Measurements from ENCODE around the gene LCP2. TPM values are rescaled to one million over a fixed set of nuclear protein-coding genes. Genes with fewer than 3 reads are reported as not detected.

LCP2 gene
- total and polyA plus RNA-seq, 10 of the 15 experiments (the other 5 are each of a cell fraction or from before 2014, with no cell fraction given), result 8.0 to 50.5 (median 20.6) TPM

DNA sequence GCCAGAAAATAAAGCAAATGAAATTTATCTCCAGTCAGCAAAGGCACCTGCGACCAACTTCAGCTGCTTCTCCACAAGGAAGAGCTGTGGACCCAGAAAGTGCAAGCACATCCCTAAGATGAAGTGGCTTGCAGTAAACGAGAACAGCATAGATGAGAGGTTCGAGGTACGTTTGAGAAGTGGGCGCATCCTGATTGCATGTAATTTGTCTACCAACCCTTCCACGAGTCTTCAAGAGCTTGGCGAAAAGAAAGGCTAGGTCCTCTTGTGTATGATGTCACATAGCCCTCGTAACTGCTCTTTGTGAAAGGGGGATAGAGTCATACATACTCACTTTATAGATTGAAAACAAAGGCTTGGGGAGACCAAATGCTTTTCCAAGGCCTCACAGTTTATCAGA, 6.0 kb upstream of the LCP2 start (continued):
- TF ChIP-seq ETV6 (conservative IDR thresholded peaks at IDR 0.05 in 1 of 2, IDR thresholded peaks at IDR 0.05 in 1 of 2; ENCODE audit: borderline replicate concordance in 1 of 2, low read depth in 1 of 2), result no peak

DNA sequence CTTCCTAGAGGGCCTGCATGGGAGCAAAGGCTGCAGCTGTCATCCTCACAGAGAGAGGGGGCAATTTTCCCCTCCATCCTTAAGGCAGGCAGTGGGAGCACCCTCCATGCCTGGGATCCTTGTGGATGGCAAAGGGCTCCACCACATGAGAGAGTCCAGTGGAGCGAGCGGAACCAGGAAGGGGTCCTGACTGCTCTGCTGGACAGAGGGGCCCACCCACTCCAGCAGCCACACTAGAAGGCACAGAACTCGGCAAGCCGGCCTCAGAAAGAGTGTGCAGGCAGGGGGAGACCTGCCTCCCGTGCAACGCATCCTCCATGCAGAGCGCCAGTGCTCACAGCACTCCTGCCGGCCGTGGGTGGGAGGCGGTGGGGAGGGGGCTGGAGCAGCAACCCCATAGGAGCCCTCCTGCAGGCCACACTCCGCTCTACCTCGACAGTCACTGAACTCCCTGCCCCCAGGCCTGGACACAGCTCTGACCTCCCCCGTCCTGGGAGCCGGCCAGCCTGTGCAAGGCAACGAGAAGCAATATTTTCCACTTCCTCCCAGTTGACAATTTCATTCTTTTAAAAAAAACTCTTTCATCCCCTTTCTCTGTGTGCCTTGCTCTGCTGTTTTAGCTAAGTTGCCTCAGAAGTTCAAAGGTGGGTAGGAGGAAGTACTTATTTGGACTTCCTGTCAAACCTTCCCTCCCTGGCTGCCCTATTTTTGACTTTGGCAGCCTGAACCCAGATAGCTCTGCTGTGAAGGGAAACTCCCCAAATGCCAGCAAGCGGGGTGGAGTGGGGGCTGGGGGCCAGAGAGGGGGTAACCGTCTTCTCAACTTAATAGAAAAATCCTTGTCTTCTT, 5.3 kb upstream of the LCP2 start:
- Histone ChIP-seq H3K4me1 (ENCODE audit: control insufficient read depth, insufficient read depth, low read length) (peaks cover 34% of the 10 kb centered on the region), H3K36me3 (ENCODE audit: control insufficient read depth in 2 of 2, insufficient read depth in 2 of 2, low read length in 1 of 2) (no peaks in the 10 kb centered on the region), H4K20me1 (ENCODE audit: control insufficient read depth, insufficient read depth) (no peaks in the 10 kb centered on the region), H3K79me2 (ENCODE audit: control insufficient read depth, insufficient read depth, low read length) (no peaks in the 10 kb centered on the region), H3K4me3 (no peak overlapping the region), H3K9me3 (replicated peaks; ENCODE audit: control insufficient read depth, insufficient read depth, low read length) (no peaks in the 10 kb centered on the region; the same call in 2 of the 3 replicates), H2AFZ (ENCODE audit: control insufficient read depth, low read depth, low read length) (peak overlapping the region; percentile 50), H3K4me2 (ENCODE audit: control insufficient read depth, insufficient read depth) (peak overlapping the region; percentile 68), H3K27ac (ENCODE audit: control insufficient read depth, insufficient read depth) (peak overlapping the region; percentile 24; the same call in 1 of the 2 replicates), H3K27me3 (replicated peaks in 1 of 2; ENCODE audit: control insufficient read depth in 2 of 2, insufficient read depth in 2 of 2, low read length in 1 of 2) (no peaks in the 10 kb centered on the region), H3K9ac (ENCODE audit: control insufficient read depth, insufficient read depth, low read length) (peak overlapping the region; percentile 26; the same call in 1 of the 2 replicates)
- peak; percentile 89 for ATAC-seq
- DNase-seq (ENCODE audit: low read depth, low spot score), result peak; percentile 68
- ChIA-PET SMC1A (ENCODE audit: uncharacterized antibody, unreplicated experiment) (interaction anchor here (0.7 to 23.0 kb wide), 14 partner anchors 9 to 86 kb away, joined by 3 to 451 read pairs (median 6); partner anchors contain the start of gene KCNMB1), CTCF (interaction anchor here (0.7 to 3.5 kb wide), 13 partner anchors 9 to 36 kb away, joined by 3 to 17 read pairs (median 4); no protein-coding TSS in a partner anchor), POLR2A (interaction anchor here (1.0 to 4.5 kb wide), 10 partner anchors 8 to 32 kb away, joined by 3 to 17 read pairs (median 6); no protein-coding TSS in a partner anchor), RAD21 (ENCODE audit: unreplicated experiment) (interaction anchor here (0.9 to 13.4 kb wide), 10 partner anchors 9 to 45 kb away, joined by 3 to 274 read pairs (median 10); no protein-coding TSS in a partner anchor)
- FAIRE-seq, result peak; percentile 86
- intact Hi-C loops (cut with micrococcal nuclease; ENCODE audit: unreplicated experiment) (no loop called here), in situ Hi-C loops (cut with MboI) (no loop called here)
- no TSS peak for BruUV-seq (replicated peaks)
- WGBS (ENCODE audit: insufficient coverage, insufficient replicate concordance, low lambda C conversion rate, missing lambda C conversion rate), result 32% methylated on average over 17 of the region's 17 CpGs
- TF ChIP-seq SREBF1 (IDR thresholded peaks at IDR 0.05; ENCODE audit: low read length) (no peak), BMI1 (IDR thresholded peaks at IDR 0.05; ENCODE audit: borderline replicate concordance) (no peak), HCFC1 (IDR thresholded peaks at IDR 0.05; ENCODE audit: low read length) (peak; percentile 27; the same call in 1 of the 2 replicates), RAD51 (IDR thresholded peaks at IDR 0.05) (no peak), SUZ12 (IDR thresholded peaks at IDR 0.05; ENCODE audit: unreplicated experiment) (no peak), RCOR1 (conservative IDR thresholded peaks at IDR 0.05; ENCODE audit: low read depth, low read length) (no peak), FOXK2 (IDR thresholded peaks at IDR 0.05) (no peak), SREBF2 (IDR thresholded peaks at IDR 0.05; ENCODE audit: low read length) (no peak), CREB1 (IDR thresholded peaks at IDR 0.05; ENCODE audit: low read depth) (no peak)
- TF ChIP-seq, protein P1, sequence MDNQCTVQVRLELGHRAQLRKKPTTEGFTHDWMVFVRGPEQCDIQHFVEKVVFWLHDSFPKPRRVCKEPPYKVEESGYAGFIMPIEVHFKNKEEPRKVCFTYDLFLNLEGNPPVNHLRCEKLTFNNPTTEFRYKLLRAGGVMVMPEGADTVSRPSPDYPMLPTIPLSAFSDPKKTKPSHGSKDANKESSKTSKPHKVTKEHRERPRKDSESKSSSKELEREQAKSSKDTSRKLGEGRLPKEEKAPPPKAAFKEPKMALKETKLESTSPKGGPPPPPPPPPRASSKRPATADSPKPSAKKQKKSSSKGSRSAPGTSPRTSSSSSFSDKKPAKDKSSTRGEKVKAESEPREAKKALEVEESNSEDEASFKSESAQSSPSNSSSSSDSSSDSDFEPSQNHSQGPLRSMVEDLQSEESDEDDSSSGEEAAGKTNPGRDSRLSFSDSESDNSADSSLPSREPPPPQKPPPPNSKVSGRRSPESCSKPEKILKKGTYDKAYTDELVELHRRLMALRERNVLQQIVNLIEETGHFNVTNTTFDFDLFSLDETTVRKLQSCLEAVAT (IDR thresholded peaks at IDR 0.05), result peak; percentile 39; the same call in 1 of the 2 replicates
- TF ChIP-seq, protein P2, sequence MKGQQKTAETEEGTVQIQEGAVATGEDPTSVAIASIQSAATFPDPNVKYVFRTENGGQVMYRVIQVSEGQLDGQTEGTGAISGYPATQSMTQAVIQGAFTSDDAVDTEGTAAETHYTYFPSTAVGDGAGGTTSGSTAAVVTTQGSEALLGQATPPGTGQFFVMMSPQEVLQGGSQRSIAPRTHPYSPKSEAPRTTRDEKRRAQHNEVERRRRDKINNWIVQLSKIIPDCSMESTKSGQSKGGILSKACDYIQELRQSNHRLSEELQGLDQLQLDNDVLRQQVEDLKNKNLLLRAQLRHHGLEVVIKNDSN (IDR thresholded peaks at IDR 0.05; ENCODE audit: borderline replicate concordance, extremely low read length, insufficient read depth, low read depth, low read length), result no peak
- TF ChIP-seq, protein P3, sequence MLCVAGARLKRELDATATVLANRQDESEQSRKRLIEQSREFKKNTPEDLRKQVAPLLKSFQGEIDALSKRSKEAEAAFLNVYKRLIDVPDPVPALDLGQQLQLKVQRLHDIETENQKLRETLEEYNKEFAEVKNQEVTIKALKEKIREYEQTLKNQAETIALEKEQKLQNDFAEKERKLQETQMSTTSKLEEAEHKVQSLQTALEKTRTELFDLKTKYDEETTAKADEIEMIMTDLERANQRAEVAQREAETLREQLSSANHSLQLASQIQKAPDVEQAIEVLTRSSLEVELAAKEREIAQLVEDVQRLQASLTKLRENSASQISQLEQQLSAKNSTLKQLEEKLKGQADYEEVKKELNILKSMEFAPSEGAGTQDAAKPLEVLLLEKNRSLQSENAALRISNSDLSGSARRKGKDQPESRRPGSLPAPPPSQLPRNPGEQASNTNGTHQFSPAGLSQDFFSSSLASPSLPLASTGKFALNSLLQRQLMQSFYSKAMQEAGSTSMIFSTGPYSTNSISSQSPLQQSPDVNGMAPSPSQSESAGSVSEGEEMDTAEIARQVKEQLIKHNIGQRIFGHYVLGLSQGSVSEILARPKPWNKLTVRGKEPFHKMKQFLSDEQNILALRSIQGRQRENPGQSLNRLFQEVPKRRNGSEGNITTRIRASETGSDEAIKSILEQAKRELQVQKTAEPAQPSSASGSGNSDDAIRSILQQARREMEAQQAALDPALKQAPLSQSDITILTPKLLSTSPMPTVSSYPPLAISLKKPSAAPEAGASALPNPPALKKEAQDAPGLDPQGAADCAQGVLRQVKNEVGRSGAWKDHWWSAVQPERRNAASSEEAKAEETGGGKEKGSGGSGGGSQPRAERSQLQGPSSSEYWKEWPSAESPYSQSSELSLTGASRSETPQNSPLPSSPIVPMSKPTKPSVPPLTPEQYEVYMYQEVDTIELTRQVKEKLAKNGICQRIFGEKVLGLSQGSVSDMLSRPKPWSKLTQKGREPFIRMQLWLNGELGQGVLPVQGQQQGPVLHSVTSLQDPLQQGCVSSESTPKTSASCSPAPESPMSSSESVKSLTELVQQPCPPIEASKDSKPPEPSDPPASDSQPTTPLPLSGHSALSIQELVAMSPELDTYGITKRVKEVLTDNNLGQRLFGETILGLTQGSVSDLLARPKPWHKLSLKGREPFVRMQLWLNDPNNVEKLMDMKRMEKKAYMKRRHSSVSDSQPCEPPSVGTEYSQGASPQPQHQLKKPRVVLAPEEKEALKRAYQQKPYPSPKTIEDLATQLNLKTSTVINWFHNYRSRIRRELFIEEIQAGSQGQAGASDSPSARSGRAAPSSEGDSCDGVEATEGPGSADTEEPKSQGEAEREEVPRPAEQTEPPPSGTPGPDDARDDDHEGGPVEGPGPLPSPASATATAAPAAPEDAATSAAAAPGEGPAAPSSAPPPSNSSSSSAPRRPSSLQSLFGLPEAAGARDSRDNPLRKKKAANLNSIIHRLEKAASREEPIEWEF (IDR thresholded peaks at IDR 0.05; ENCODE audit: insufficient replicate concordance, low read depth, low read length), result no peak
